IPS-18c (cell line): ENCODE data around the gene GUCY1A1.

Experiments
- H3K4me3 ChIP-seq: 2 replicates; pipeline ENCODE4 v1.7.0; 2013; ENCODE audit warnings: low read depth, mild to moderate bottlenecking, low read length, moderate library complexity; ENCODE audit not compliant: insufficient read depth
- H3K9me3 ChIP-seq: one replicate; pipeline ENCODE4 v1.6.1; 2013; ENCODE audit warnings: mild to moderate bottlenecking, low read length, moderate library complexity; ENCODE audit not compliant: control insufficient read depth, insufficient read depth

Gene GUCY1A1

DNA sequence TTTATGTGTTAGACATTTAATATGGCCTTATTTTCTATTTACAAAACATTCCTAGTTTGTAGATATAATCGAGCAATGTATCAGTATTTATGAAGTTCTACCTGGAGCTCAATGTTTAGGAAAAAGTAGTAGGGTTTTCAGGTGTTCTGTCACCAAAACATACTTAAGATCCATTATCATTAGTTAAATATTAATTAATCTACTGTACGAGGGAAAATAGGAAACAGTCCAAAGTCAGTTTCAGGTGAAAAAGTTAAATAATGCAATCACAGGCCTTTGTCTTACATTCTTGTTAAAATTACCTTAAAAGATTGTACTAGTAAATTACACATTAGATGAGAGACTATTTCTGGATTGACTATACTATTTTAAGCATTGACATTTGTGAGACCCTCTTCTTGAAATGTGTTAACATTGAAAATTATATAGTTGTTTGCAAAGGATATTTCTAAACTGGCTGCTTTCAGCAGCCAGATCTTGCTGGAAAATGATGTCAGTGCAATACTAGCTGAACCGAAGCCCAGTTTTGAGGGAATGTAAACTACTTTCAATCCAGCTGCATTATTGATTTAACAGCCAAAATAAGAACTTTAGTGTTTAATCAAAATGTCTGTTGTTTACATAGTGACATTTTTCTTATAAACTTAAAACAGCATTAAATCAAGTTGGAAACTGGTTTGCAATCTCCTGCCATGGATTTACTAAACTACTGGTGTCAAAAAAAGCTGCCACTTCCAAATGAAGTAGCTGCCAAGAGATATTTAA is 111.5 kb downstream of the GUCY1A1 start:
- no peaks in the 10 kb centered on the region for H3K9me3 ChIP-seq
- no peak overlapping the region for H3K4me3 ChIP-seq

DNA sequence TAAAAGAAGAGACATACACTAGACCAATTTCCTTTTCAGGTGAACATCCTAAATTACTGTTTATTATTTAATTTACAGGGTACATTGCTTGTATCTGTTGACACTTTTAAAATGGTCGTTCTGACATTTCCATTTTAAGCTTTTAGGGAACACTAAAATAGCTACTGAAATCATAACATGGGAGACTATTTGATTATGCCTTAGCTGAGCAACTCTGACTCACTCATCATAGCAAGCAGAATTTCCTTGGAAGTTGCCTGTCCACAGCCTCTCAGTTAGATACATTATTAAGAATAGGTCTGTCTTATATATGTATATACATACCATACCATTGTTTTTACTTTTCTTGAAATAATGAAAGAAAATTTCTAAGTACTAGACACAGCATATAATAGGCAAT is 114.1 kb downstream of the GUCY1A1 start:
- H3K4me3 ChIP-seq = no peak overlapping the region

DNA sequence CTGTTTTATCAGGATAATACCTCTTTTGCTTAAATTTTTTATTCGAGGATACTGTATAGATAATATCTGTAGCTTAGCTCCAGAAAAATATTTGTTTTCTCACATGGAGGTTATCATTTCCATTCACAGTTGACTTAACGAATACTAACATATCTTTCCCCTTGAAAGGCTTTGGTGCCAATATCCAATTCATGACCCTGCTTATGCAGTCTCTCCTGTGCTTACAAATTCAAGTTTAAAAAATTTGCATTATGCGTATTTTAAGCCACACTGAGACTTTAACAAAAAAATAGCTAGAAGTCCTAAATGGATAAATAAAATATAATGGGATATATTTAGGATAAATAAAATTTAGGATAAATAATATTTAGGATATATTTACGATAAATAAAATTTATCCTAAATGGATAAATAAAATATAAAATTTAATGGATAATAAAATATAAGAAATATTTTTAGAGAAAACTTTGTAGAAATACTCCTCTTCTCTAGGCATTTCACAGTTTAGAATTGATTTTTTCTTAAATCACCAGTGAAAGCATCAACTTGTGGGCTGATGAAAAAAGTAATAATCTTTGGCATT is 114.7 kb downstream of the GUCY1A1 start:
- Histone ChIP-seq H3K9me3 (no peaks in the 10 kb centered on the region), H3K4me3 (no peak overlapping the region)

More for the DNA sequence above, 114.1 kb downstream of the GUCY1A1 start:
- H3K9me3 ChIP-seq = no peaks in the 10 kb centered on the region
